NOMO-1 (cell line): ENCODE results near the gene ACSL4.
"Not testable (repeated sequence)": the region's sequence is repeated elsewhere in the genome, so short reads cannot be mapped to it uniquely, and the experiment has no call there.

Experiments used
- DNase-seq, 2 experiments: peaks; one replicate each; lab custom pipeline; 2025; ENCODE audit not compliant: unreplicated experiment in 2 of 2; lab: John Stamatoyannopoulos, UW

Gene ACSL4

DNA sequence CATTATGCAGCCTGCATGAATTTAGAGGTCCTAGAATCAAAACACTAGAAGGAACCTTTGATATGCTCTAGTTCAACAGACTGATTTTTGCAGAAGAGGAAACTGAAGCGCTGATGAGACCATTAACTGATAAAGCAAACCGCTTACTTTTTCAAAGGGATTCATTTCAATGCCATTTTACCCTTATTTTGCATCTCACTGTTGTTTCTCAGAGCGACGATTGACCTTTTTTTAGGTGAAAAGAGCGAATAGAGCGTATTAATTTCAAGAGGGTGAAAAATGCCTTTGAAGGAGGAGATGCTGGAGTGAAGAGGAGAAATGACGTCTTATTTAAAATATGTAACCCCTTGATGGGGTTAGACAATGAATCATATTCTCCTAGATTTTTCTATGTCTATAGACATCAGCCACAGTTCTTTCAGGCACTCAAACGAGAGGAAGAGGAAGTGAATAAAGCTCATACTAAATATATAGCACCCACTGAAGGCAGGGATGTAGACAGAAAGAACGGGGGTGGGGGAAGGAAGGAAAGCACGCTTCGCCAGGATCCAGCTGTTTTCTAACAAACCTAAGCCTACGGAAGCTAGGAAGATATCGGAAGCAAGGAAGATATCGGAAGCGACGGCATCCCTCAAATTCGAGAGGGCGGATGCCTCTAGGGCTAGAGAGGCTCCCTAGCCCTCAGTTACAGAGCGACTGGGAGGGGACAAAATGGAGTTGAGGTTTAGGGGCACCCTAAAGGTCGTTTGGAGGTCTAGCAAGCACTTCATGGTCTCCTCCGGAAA is 848 bp downstream of the ACSL4 start:
- peak in 1 of 2 experiments; percentile 33 for DNase-seq

- DNase-seq = no peak
These were observed 4.9 kb downstream of the ACSL4 start for GRCh38 chrX:109728173-109728535.

DNA sequence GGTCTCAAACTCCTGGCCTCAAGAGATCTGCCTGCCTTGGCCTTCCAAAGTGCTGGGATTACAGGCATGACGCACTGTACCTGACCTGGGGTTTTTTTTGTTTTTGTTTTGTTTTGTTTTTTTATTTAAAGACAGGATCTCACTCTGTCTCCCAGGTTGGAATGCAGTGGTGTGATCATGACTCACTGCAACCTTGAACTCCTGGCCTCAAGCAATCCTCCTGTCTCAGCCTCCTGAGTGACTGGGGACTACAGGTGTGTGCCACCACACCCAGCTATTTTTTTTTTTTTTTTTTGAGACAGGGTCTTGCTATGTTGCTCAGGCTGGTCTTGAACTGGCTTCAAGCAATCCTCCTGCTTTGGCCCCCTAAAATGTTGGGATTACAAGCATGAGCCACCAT is 8.1 kb downstream of the ACSL4 start:
- not testable (repeated sequence) for DNase-seq

DNA sequence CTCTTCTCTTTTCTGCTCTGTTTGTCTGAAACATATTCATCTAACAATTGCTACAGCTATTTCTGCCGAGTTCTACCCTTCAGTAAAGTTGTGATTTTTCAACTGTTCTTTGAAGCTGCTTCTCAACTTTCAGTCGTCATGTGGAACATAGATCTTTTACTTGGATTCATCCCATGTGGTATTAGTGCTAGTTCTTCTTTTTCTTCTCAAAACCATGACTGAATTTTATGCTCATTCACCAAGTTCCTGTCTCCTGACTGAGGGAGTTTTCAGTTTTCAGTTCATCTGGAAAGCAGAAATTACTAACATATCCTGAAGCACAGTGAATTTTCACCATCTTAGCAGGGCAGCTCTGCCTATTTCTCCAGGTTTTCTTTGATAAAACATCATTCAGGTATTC is 12.1 kb downstream of the ACSL4 start:
- peak in 1 of 2 experiments; percentile 56 for DNase-seq

DNA sequence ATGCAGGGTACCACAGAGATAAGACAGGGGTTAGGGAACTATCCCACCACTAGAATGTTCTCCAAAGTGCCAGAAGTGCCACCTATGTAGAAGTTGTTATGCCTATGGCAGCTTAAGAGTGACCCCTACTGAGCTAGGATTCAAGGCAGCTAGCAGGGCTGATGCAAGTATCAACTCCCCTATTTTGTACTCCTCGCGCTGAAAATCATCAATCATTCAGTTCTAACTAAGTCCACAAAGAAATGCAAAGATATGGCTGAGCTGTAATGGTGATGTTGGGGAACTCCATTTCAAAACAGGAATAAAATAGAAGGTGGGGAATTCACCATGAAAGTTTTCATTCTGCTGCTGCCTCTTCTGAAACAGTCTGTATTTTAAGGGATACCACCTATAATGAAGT is 13.8 kb downstream of the ACSL4 start:
- DNase-seq = no peak

DNA sequence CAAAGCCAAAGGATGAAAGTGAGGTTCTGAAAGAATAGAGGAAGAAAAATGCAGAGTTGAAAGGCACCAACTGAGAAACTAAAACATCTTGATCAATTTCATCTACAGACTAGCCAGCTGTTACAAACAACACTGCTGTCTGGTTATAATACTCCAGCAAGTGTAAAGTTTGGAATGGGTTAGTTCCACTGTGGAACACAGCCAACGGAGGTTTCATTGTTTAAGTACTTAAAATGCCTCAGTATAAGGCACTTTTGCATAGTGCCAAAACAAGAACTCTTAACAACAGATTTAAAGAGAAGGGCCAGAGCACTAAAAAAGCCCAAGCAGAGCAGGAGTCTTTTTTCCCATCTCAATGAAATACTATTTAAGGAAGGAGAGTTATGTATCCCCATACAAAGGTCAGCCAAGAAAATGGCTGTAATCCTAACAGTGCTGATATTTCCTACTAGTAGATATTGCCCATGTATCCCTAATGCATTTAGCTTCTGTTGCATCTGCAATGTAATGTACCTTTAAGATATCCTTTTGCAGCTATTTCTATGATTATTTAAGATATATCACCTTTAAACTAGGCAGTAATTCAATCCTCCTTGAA is 16.5 kb downstream of the ACSL4 start:
- DNase-seq = no peak

- DNase-seq = no peak
These were observed 18.6 kb downstream of the ACSL4 start for GRCh38 chrX:109714340-109714958.

DNA sequence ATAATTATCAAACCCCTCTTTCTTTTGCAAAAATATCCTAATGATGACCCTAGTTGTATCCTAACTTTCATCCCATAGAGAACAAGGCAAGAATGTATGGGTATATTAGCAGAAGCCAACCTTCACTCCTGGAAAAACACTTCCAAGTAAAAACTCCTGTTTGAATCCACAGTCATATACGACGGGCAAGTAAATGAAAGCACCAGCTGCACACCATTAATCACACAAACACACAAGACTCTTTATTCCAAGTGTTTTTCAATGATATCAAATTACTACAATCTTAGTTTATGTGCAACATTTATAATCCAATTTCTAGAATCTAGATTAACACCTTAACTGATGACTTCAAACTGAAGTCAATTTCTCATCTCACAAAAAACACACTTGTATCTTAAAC is 22.9 kb downstream of the ACSL4 start:
- DNase-seq = no peak

DNA sequence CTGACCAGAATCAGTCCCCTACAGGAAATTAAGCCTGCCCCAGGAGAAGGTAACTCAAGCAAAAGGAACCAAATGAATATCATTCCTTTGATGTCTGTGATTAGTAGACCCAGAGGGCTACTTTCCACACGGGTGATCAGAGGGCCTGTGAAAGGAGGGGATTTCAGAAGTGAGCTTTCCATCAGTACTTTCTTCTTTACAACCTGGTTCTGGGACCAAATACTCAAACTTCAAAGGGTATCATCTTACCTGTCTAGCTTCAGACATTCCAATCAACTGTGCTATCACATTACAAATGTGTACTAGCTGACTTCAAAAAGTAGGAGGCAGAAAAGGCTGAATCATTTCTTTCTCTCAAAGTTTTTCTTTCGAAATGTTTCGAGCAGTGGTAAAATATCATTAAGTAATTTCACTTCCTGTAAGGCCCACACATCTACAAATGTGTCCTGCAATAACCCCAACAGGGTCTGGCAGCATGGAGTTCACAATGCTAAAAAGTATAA is 23.9 kb downstream of the ACSL4 start:
- peak; percentile 39 to 84 for DNase-seq

DNA sequence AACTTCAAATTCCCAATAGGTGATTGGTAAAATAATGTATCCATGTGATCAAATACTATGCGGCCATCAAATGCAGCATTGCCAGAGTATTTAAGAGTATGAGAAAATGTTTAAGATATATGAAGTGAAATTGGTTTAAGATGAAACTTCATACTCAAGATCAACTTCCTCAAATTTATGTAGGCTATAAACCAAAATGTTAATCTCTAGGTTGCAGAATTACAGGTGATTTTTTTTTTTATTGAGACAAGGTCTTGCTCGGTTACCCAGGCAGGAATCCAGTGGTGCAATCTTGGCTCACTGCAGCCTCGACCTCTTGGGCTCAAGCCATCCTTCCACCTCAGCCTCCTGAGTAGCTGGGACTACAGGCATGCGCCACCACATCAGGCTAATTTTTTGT is 25.3 kb downstream of the ACSL4 start:
- peak in 1 of 2 experiments; percentile 41 for DNase-seq

- peak in 1 of 2 experiments; percentile 5 for DNase-seq
These were observed 25.7 kb downstream of the ACSL4 start for GRCh38 chrX:109707319-109707718.

GRCh38 chrX:109704563-109704962 is 28.5 kb downstream of the ACSL4 start:
- no peak for DNase-seq

DNA sequence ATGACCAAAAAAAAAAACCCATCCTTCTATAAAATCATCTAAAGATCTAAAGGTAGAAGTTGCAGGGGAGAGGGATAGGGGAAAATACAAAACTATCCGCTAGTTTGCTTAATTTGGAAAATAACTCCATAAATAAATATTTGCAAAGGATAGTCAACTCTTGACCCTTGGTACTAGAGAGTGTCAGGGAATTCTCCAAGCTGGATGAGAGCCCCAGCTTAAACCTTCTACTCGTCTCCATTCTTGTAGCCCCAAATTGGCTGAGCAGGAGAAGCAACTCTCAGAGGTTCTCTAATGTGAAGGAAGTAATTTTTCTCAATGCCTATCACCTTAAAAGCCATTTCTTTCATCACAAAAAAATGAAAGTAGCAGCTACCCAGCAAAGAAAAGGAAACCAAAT is 35.2 kb downstream of the ACSL4 start:
- no peak for DNase-seq

- DNase-seq = no peak
These were observed 36.8 kb downstream of the ACSL4 start for GRCh38 chrX:109696146-109696740.

DNA sequence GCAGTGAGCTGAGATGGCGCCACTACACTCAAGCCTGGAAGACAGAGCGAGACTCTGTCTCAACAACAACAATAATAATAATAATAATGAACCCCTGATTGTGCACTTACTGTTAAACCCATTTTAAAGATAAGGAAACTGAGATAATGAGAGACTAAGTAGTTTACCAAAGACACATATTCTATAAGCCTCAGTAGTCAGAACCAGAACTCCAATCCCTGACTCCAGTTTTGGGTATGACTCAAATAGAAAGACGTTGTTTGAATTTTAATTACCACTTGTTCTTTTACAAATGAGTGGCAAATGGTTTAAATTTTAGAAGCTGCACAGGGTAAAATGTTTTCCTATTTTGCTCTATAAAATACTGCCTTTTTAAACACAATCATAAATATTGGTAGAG is 37.4 kb downstream of the ACSL4 start:
- DNase-seq = no peak

DNA sequence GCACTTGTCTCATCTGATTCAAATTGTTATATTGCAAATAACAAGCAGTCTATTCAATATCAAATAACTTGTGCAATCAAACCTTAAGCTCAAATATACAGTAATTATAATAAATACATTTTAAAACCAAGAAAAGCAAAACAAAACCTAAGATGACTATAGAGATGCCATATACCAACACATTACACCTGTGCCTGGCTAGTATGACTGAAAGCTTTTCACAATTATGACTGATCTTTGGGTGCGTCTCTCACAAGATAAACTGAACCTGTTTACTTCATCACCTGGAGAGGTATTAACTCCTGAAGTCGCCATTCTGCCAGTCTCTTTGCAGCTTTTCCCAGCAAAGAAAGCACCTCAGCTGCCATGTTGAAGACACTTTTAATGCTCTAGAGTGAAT is 41.3 kb downstream of the ACSL4 start:
- DNase-seq = no peak

GRCh38 chrX:109691277-109691676 is 41.8 kb downstream of the ACSL4 start:
- DNase-seq = no peak

DNA sequence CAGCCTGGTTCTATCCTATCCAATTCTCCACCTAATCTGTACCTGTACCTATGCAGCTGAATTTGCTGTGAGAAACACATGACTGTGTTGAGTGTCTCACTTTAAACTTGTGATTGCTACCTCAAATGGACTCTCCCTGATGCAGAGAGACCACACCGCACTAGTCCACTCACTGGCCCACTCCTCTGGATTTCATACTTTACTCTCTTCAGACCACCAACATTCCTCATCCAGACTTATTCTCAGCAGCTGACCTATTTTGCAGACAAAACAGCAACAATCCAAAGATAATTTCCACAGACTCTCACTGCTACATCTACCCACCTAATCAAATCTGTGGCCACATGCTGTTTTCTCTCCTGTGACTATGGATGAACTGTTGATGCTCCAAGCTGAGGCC is 45.2 kb downstream of the ACSL4 start:
- DNase-seq = no peak

GRCh38 chrX:109685656-109686078 is 47.4 kb downstream of the ACSL4 start:
- DNase-seq = no peak

DNA sequence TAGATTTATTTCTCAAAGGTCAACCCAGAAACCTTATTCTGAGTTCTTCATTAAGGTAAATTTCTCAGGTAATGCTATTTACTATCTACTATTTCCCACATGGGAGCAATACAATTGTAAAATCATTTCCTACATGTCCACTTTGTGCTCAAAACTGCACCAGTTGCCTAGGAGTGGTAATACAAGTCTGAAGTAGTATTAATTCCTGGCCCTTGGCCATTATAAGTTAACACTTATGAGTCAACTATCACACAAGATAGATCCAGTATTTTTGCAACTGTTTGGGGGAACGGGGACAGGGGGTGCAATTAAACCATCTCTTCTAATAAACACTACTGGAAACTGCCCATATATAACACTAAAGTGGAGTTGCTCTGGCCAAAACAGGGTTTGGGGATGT is 48.9 kb downstream of the ACSL4 start:
- DNase-seq = no peak

- no peak for DNase-seq
These were observed 51.5 kb downstream of the ACSL4 start for GRCh38 chrX:109681475-109682081.
